NCI-H2171 (cell line): ENCODE results near the gene MAFG.
A peak's percentile ranks its signal among the peaks of the same experiment; 100 is the strongest.
"Not testable (repeated sequence)": the region's sequence is repeated elsewhere in the genome, so short reads cannot be mapped to it uniquely, and the experiment has no call there.

ENCODE experiments used
- DNase-seq: peaks from one replicate; lab custom pipeline; 2025; lab: John Stamatoyannopoulos, UW

The MAFG gene

DNA sequence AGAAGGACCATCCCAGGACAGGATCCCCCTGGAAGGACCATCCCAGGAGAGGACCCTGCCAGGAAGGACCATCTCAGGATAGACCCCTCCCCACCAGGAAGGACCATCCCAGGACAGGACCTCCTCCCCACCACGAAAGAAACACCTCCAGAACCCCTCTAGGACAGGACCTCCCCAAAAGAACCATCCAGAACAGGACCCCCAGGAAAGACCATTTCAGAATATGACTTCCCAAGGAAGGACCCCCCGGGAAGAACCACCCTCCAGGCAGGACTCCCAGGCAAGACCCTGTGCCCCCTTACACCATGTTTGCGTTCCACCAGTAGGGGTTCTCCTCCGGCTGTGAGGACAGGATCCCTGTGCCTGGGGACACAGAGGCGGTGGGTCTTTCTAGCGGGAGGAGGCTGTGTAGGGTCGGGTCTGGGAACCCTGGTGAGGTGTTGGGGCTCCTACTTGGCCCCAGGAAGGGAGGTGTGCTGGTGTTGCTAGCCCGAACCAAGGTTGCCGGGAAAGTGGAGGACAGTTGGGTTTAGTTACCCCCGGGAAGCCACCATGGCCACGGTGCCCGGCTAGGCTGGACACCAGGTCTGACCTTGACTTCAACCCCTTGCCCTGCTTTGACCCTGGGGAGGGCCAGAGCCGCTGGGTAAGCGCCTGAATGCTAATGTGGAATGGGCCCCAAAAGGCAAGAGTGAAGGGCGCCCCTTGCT is 31.3 kb upstream of the MAFG start:
- DNase-seq: no peak

DNA sequence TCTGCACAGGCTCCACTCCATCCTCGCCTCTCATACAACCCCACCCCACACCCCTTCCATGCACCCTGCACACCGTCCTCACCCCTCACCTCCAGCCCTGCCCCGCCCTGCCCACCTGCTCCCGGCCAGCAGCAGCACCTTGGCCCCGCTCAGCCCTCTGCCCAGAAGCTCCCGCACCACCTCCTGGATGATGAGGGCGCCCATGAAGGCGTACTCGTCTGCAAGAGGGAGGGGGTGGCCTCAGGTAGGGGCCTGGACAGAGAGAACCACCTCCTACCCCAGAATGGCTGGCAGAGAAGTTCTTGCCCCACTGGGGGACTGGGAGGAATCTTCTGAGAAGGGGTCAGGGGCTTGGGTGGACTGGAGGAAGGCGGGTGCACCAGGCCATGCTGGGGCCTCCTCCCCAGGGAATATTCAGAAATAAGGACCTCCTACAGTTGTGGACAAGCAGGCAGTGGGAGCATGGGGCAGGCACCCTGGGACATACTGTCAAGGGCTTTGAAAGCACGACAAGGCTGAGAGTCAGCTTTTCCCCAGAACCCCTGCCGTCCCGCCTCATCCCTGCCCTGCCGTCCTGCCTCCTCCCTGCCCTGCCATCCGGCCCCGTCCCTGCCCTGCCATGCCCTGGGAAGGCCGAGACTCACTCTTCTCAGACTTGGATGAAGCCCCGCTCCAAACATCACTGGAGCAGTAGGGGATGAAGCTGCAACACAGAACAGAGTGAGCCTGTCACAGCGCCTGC is 30.3 kb upstream of the MAFG start:
- DNase-seq: no peak

DNA sequence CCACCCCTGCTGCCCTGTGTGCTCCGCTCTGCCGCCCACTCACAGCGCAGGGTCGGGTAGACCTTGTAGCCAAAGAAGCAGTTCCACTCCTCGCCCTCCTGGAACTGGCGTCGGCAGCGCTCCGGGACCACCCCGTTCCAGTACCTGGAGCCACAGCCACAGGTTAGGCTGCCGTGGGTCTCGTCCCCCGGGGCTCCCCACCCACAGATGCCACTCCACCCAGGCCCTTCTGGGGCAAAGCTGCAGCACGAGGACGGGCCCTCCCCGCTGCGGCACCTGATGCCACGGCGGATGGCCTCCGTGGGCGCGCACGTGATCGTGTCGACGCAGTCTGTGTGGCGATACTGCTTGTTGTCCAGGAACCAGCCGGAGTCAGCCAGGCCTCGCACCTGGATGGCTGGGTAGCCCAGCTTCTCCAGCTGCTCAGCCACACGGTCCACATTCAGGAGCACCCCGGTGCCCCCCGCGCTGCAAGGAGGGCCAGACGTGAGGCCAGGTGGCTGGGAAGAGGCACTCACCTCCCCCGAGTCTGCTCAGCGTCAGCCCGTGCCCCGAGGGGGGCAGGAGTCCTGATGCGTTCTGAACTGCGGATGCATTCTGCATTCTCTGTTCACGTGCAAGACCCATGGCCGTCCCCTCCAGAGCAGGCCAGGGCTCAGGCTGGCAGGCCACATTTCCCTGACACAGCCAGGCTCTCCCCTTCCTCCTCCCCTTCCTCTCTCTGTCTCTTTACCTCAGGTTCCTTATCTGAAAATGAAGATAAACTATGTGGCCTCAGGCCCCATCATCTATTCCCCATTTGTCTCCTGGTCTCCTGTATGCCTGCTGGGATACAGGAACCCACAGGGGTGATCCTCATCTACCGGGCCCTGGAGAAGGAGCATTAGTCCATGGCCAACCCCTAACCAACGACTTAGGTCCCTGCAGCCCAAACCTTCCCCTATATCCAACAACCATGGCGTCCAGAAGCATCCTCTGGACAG is 29.4 kb upstream of the MAFG start:
- DNase-seq: peak; percentile 52

DNA sequence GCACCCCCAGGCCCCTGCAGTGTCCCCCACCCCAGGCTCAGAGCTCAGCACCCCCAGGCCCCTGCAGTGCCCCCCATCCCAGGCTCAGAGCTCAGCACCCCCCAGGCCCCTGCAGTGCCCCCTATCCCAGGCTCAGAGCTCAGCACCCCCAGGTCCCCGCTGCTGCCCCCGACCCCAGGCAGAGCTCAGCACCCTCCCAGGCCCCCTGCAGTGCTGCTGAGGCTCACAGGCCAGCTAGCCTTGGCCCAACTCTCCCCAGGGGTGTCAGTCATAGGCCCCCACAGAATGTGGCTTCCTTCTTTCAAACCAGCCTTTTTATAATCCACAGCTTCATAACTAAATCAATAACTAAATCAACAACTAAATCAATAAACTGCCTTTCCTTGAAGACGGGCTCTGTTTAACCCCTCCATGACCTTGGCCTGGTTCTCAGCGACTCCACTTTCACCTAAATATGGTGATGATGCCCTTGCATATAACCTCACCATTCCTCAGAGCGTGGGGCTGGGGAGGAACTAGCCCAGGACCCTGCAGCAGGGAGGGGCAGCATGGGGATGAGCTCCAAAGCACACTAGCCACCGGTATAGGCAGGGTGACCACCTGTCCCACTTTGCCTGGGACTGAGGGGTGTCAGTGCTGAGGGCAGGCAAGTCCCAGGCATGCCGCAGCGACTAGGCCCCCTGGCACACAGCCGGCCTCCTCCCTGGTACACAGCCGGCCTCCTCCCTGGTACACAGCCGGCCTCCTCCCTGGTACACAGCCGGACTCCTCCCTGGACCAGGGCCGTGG is 28.4 kb upstream of the MAFG start:
- no peak for DNase-seq

DNA sequence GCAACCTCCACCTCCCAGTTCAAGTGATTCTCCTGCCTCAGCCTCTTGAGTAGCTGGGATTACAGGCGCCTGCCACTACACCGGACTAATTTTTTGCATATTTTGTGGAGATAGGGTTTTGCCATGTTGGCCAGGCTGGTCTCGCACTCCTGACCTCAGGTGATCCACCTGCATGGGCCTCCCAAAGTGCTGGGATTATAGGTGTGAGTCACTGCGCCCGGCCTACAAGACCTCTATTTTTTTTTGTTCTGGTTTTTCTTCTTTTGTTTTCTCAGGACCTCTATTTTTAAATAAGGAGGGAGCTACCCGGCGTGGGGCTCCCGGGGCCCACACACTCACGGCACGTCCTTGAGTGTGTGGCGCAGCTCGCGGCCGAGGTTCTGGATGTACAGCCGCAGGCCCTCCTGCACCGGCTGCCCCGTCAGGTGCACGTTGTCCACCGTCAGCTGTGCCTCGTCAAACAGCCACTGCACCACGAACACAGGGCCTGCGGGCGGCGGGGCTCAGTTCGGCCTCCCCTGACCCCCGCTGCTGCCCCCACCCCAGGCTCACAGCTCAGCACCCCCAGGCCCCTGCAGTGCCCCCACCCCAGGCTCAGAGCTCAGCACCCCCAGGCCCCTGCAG is 27.6 kb upstream of the MAFG start:
- no peak for DNase-seq

DNA sequence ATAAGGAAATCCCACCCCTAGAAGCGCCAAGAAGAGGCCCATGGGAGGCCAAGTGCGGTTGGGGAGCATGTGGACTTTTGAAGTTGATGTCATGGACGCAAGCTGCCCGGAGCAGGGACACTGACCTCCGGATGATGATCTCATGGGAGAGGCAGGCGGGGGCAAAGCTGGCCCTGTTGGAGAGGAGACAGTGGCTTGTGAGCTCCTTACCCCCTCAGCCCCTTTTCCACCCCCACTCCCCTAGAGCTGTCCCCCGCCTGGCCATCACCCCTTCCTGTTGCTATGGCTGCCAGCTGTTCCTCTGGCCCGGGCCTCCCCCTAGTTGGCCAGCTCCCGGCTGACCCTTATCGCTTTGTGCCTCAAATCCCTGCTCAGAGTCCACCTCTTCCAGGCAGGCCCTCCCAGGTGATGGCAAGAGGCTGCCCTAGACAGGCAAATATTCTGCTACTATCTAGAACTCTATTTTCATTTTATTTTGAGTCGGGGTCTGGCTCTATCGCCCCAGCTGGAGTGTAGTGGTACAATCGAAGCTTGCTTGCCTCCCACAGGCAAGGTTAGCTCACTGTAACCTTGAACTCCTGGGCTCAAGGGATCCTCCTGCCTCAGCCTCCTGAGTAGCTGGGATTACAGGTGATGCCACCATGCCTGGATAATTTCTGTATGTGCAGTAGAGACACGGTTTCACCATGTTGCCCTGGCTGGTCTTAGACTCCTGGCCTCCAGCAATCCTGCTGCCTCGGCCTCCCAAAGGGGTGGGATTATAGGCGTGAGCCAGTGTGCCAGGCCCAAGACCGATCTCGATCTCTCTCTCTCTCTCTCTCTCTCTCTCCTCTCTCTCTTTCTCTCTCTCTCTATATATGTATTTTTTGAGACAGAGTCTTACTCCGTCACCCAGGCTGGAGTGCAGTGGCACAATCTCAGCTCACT is 26.9 kb upstream of the MAFG start:
- no peak for DNase-seq

DNA sequence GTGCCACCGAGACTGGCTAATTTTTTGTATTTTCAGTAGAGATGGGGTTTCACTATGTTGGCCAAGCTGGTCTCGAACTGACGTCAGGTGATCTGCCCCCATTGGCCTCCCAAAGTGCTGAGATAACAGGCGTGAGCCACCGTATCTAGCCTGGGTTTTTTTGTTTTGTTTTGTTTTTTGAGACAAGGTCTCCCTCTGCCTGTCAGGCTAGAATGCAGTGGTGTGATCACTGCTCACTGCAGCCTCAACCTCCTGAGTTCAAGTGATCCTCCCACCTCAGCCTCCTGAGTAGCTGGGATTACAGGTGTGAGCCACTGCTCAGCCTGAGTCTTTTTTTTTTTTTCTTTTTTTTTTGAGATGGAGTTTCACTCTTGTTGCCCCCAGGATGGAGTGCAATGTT is 25.9 kb upstream of the MAFG start:
- DNase-seq: not testable (repeated sequence)

DNA sequence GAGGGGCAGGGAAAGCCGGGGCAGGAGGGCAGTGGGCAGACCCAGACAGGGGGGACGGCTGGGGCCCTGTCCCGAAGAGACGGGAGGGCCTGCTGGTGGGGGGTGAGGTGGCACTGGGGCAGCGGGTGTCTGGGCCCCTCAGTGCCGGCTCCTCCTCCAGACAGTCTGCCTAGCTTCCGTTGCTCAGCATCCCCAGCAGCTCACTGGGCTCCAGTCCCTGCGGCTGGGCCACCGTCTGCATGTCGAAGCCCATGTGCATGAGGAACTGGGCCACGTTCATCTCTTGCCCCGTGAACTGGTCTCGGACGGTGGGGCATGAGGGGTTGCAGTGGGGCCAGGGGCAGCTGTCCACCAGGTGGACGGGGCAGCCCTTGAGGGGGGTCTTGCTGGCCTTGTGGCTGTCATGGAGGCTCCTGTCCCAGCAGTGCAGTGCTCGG is 25.3 kb upstream of the MAFG start:
- no peak for DNase-seq

DNA sequence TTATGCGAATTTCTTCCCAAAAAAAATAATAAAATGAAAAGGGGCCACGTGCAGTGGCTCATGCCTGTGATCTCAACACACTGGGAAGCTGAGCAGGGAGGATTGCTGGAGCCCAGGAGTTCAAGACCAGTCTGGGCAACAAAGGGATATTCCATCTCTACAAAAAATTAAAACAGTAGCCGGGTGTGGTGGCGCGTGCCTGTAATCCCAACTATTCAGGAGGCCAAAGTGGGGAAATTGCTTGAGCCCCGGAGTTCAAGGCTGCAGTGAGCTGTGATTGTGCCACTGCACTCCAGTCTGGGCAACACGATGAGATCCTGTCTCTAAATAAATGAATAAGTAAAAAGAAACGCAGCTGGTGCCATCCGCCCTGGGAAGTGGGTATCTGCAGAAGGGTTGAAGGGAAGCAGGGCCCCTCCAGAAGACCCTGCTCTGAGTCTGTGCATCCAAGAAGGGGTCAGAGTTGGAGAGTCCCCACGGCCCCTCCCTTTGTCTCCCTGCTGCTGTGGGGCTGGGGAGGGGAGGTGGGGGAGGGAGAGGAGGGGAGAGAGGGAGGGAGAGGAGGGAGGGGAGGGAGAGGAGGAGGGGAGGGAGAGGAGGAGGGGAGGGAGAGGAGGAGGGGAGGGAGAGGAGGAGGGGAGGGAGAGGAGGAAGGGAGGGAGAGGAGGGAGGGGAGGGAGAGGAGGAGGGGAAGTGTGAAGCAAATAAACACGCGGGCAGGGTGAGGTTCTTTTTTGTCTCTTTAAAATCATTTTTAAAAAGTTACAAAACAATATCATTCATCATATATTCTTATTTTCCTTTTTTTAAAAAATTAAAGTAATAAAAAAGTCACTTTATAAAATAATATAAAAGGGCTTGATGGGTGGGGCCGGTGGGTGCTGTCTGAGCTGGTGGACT is 24.5 kb upstream of the MAFG start:
- no peak for DNase-seq

DNA sequence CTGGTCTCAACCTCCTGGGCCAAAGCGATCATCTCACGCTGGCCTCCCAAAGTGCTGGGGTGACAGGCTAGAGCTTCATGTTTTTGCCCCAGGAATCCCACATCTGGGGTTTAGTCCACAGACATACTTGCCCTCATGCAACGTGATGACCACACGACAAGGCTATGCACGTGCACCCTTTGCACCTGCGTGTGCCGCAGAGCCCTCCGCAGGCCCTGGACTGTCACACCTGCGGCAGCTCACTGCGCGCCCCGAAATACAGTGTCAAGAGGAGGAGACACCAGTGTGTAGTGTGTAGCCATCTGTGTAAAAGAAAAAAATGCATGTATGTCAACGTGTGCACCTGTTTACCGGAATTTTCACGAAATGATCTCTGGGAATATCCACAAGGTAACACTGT is 23.0 kb upstream of the MAFG start:
- no peak for DNase-seq

DNA sequence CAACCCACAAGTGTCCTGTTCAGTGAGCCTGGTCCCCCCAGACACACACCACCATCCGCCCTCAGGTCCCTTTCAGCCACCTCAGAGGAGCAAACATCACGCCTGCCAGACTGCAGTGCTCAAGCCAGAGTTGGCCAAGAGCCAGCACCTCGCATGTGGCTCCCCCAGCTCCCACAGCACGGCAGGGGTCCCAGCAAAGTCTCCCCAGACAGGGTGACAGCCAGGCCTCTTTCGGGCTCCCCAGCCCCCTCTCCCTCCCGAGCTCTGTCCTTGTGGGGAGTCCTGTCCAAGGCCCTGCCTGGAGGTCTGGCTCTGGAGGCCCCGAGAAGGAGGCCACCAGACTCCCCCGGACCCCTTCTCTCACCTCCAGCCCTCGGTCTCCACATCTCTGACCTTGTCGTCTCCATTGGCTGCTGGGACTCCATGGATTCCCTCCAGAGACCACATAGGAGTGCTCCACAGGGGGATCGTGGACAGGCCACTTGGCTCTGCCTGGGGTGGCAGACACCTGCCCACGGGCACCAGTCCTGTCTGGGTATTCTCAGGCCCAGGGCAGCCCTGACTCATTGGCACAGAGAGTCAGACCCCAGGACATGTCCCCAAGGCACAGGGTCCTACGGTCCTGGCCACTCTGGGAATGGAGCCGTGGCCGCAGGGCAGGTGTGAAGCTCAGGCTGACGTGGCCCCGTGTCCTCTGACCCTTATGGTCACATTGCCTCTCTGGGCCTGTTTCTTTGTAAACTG is 21.3 kb upstream of the MAFG start:
- no peak for DNase-seq

DNA sequence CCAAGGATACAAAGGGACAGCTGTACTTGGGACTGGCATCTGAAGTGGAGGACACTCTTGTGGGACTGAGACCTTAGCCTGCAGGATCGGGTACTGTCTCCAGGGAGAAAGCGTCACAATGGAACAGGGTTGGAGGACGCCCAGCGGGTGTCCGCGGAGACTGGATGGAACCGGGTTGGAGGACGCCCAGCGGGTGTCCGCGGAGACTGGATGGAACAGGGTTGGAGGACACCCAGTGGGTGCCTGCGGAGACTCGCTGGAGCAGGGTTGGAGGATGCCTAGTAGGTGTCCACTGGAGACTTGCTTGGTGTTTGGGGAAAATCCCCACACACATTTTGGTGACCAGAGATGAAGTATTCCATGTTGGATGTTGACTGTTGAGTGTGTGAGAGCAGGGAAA is 19.7 kb upstream of the MAFG start, which contains the start of gene MYADML2:
Gene MYADML2, minus strand, starts transcription at position 45 of the 400 bp plus-strand sequence. CDS start 5,492 bp downstream, outside the sequence.
- no peak for DNase-seq

DNA sequence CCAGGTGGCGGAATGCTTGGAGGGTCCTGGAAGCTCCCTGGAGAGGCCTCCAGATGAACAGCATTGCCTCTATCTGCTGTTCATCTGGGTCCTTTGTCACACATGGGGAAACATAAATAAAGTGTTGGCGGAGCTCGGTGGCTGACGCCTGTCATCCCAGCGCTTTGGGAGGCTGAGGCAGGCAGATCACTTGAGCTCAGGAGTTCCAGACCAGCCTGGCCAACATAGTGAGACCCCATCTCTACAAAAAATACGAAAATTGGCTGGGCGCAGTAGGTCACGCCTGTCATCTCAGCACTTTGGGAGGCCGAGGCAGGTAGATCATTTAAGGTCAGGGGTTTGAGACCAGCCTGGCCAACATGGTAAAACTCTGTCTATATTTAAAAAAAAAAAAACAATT is 17.3 kb upstream of the MAFG start:
- no peak for DNase-seq

DNA sequence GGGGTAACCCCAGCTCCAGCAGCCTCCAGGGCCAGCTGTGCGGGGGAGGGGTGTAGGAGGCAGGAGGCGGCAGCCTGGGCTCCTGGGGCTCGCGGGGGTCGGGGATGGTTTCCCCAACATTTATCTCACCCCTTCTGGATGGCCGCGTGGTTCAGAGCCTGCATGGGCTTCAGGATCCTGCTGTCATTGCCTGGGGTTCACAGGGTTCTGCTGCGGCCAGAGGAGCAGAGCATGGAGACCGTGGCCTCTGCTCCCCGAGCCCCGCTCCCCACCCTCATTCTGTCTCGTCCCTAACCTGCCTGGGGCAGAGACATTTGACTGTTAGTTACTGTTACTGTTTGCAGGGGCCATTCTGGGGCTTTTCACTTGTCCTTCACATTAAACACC is 14.6 kb upstream of the MAFG start:
- DNase-seq: no peak

DNA sequence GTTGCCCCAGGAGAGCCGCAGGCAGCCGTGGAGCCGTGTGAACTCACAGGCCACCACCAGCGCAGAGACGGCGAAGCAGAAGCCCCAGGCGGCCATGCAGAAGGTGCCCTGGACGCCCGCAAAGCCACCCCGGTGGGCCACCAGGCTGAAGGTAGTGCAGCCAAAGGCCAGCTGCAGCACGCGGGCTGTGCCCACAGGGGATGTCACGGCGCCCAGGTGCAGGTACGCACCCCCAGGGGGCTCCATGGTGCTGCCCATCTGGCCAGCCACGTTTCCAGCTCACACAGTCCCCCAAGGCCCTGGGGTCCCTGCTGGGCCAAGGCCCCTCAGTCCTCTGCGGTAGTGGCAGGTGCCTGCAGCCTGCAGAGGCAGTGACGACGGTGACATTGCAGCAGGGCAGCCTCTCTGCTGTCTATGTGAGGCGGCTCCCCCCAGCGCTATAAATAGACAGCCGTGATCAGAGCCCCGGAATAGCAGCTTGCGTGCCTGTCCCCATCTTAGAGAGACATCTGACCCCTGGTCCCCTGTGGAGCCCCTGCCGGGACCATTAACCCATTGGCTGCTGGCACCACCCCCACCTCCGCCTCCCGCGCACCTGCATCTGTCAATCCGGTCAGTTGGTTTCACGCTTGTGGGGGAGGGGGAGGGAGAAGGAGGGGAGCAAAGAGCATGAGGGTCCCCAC is 14.1 kb upstream of the MAFG start:
- DNase-seq: peak; percentile 67

DNA sequence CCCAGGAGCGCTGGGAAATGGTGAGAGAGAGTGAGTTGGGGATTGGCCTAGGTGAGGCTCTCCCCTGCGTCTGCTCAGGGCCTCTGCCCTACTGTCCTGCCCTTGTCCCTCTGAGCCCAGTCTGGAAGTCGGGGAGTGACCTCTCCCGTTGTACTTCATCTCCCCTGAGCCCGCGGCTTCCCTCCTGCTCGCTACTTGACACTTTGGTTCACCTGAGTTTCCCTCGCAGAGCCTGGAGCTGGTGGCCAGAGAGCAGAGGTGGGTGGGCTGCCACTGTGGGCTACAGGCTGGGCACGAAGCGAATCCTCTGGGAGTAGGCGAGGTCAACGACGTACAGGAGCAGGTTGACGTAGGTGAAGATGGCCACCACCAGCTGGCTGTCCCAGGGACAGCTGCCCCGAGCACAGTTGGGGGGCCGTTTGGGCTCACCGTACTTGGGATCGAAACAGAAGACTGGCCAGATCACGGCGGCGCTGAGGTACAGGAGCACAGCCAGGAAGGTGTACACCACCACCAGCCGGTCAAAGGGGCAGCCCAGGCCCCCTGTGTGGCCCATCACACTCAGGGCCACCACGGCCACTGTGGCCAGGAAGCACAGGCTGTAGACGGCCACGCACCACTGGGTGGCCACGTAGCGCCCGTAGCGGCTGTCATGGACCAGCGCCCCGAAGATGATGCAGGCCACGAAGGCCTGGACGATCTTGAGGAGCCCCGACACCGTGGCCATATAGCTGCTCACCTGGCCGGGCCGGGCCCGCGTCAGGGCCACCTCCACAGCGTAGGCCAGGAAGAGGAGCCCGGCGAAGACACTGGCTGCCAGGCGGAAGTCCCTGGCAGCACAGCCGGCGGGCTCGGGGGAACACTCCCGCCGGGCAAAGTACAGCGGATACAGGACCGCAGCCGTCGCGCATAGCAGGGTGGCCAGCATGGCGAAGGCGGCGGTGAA is 13.3 kb upstream of the MAFG start:
- DNase-seq: no peak
